PC-3 (cell line): ENCODE data around the gene ZNF488.

Experiments
- CTCF ChIP-seq: fragments of 300-600 bp; sonication (generic); conservative IDR thresholded peaks from 2 replicates; pipeline ENCODE4 v1.5.1; 2017; ENCODE audit warnings: antibody characterized with exemption, low read depth, mild to moderate bottlenecking, low read length
- EZH2 ChIP-seq: fragments of 300-600 bp; sonication (generic); IDR thresholded peaks from one replicate; pipeline ENCODE4 v1.6.1; 2017; ENCODE audit warnings: antibody characterized with exemption, mild to moderate bottlenecking, low read length; ENCODE audit not compliant: unreplicated experiment
- EZH2phosphoT487 ChIP-seq: fragments of 300-600 bp; sonication (generic); IDR thresholded peaks from 2 replicates; pipeline ENCODE4 v1.6.1; 2018; ENCODE audit warnings: mild to moderate bottlenecking, antibody characterized with exemption, low read length, borderline replicate concordance

- TF ChIP-seq CTCF (no peak), EZH2phosphoT487 (no peak), EZH2 (no peak)
These were observed 51.7 kb downstream of the ZNF488 start for GRCh38 chr10:47332371-47332770.
